Activated CD8-positive, alpha-beta T cell treated with anti-CD3 and anti-CD28 coated beads for 36 hours (primary cell): ENCODE results near the gene LAMA4. TPM values are rescaled to one million over a fixed set of nuclear protein-coding genes. Genes with fewer than 3 reads are reported as not detected.

Source experiments
- ATAC-seq: fragments of 200-7000 bp; cut with Tn5 transposase; one replicate; pipeline ENCODE4 v1.10.0; 2021; ENCODE audit warnings: mild to moderate bottlenecking, moderate library complexity
- CTCF ChIA-PET: fragments of 350-600 bp; sonication (Branson Sonifier 250); formaldehyde crosslinking; loops from one replicate; lab custom pipeline; 2021; ENCODE audit warnings: antibody characterized with exemption; lab: Charles Lee
- POLR2A ChIA-PET: fragments of 350-600 bp; sonication (Branson Sonifier 250); formaldehyde crosslinking; loops from one replicate; lab custom pipeline; 2021; ENCODE audit warnings: antibody characterized with exemption; lab: Charles Lee
- DNase-seq: peaks from one replicate; pipeline ENCODE4 v3.0.0-alpha.2; 2020
- H3K27ac Mint-ChIP-seq: one replicate; pipeline ENCODE4 v1.8.0; 2021; ENCODE audit warnings: mild to moderate bottlenecking, mixed read lengths
- H3K27me3 Mint-ChIP-seq: one replicate; pipeline ENCODE4 v1.8.0; 2021; ENCODE audit warnings: mixed read lengths
- H3K36me3 Mint-ChIP-seq: one replicate; pipeline ENCODE4 v1.8.0; 2021; ENCODE audit warnings: low read depth, mixed read lengths
- H3K4me1 Mint-ChIP-seq: one replicate; pipeline ENCODE4 v1.8.0; 2021; ENCODE audit warnings: low read depth, mixed read lengths
- H3K4me3 Mint-ChIP-seq: one replicate; pipeline ENCODE4 v1.8.0; 2021; ENCODE audit warnings: mild to moderate bottlenecking, moderate library complexity, mixed read lengths
- H3K9me3 Mint-ChIP-seq: one replicate; pipeline ENCODE4 v1.8.0; 2021; ENCODE audit warnings: mixed read lengths
- intact Hi-C: fragments of 100-400 bp; cut with micrococcal nuclease; formaldehyde crosslinking; loops from one replicate; pipeline ENCODE4 v1.10.0; 2022
- total RNA-seq, 2 experiments: library from RNA; stranded (reverse); gene quantifications; one replicate each; pipeline ENCODE4 v1.2.3, GENCODE V29; 2021
- TF ChIP-seq, protein P1 (sequence below): fragments of 200-600 bp; IDR thresholded peaks from one replicate; pipeline ENCODE4 v1.8.0; 2022; ENCODE audit warnings: antibody characterized with exemption, mild to moderate bottlenecking

LAMA4 gene
- total RNA-seq, 2 experiments from 2014 or later, result not detected

GRCh38 chr6:112227411-112227810, 27.0 kb downstream of the LAMA4 start:
- TF ChIP-seq, protein P1, sequence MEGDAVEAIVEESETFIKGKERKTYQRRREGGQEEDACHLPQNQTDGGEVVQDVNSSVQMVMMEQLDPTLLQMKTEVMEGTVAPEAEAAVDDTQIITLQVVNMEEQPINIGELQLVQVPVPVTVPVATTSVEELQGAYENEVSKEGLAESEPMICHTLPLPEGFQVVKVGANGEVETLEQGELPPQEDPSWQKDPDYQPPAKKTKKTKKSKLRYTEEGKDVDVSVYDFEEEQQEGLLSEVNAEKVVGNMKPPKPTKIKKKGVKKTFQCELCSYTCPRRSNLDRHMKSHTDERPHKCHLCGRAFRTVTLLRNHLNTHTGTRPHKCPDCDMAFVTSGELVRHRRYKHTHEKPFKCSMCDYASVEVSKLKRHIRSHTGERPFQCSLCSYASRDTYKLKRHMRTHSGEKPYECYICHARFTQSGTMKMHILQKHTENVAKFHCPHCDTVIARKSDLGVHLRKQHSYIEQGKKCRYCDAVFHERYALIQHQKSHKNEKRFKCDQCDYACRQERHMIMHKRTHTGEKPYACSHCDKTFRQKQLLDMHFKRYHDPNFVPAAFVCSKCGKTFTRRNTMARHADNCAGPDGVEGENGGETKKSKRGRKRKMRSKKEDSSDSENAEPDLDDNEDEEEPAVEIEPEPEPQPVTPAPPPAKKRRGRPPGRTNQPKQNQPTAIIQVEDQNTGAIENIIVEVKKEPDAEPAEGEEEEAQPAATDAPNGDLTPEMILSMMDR, result no peak
- peaks cover 5% of the 10 kb centered on the region for H3K27me3 Mint-ChIP-seq
- CTCF ChIA-PET, result no interaction called here

DNA sequence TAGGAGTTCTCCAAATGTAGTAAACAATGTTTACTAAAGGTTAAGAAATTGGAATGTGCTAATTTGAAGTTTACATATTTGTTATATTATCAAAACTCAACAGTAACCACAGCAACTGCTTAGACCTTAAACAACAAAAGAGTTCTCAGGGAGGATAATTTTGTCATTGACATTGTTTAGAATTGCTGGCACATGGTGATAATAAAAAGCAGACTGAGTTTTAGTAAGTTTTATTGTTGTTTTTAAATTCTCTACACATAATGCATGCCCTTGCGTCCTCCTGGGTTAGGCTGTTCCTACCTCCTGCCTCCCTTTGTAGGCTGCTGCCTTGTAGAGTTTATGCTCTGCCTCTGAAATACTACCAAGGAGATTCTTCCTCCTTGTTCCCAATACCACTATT, 28.7 kb downstream of the LAMA4 start:
- Mint-ChIP-seq H3K27ac (no peak overlapping the region), H3K4me1 (no peaks in the 10 kb centered on the region), H3K27me3 (peaks cover 3% of the 10 kb centered on the region), H3K36me3 (no peaks in the 10 kb centered on the region), H3K4me3 (no peak overlapping the region), H3K9me3 (no peaks in the 10 kb centered on the region)
- CTCF ChIA-PET, result no interaction called here
- no peak for ATAC-seq
- no peak for DNase-seq
- TF ChIP-seq, protein P1, result no peak
- POLR2A ChIA-PET, result no interaction called here
- intact Hi-C loops, result no loop called here

More at GRCh38 chr6:112227411-112227810, 27.0 kb downstream of the LAMA4 start:
- H3K4me3 Mint-ChIP-seq, result no peak overlapping the region
- ATAC-seq (no peak), DNase-seq (no peak)
- no peaks in the 10 kb centered on the region for H3K36me3 Mint-ChIP-seq
- POLR2A ChIA-PET, result no interaction called here
- no peak overlapping the region for H3K27ac Mint-ChIP-seq
- no peaks in the 10 kb centered on the region for H3K4me1 Mint-ChIP-seq
- intact Hi-C loops, result no loop called here
- no peaks in the 10 kb centered on the region for H3K9me3 Mint-ChIP-seq

- no peak overlapping the region for H3K27ac Mint-ChIP-seq
- H3K4me3 Mint-ChIP-seq, result no peak overlapping the region
- ATAC-seq (no peak), DNase-seq (no peak)
- intact Hi-C loops, result no loop called here
- TF ChIP-seq, protein P1, result no peak
- H3K9me3 Mint-ChIP-seq, result no peaks in the 10 kb centered on the region
- H3K36me3 Mint-ChIP-seq, result no peaks in the 10 kb centered on the region
- H3K4me1 Mint-ChIP-seq, result no peaks in the 10 kb centered on the region
- H3K27me3 Mint-ChIP-seq, result peaks cover 3% of the 10 kb centered on the region
- POLR2A ChIA-PET, result no interaction called here
- CTCF ChIA-PET, result no interaction called here
Measured at GRCh38 chr6:112224088-112224487, 30.3 kb downstream of the LAMA4 start.

DNA sequence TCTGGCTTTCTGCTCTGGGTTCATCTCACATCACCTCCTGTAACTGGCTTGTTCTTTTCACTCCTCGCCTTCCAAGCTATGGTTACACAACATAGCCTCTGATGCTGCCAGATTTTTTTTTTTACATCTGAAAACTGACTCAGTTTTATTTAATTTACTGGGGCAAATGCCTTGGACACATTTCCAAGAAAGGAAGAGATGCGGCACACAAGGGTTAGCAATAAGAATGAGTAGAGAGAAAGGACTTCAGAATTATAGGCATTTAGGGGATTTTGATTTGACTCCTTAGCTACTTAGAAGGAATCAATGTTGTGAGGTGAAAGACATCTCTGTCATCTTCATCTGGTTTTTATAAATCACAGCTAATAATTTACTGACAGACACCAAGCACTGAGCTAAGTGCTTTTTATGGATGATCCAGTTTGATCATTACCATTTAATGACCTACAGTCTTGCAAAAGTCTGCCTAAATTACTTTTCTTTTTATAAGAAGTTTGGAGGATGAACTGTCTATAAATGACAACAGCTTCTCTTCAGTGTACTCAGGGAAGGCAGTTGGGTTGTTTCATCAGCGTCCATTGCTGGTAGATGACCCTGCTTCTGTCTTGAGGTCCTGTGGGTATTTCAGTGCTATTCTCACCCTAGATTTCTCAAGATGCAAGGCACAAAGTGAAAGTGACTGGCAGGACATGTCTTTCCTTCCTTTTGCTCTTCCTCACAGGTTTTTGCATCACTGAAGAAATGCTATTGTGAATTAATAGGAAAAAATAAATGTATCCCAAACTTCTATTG, 31.1 kb downstream of the LAMA4 start:
- Mint-ChIP-seq H3K4me1 (no peaks in the 10 kb centered on the region), H3K27me3 (peaks cover 3% of the 10 kb centered on the region), H3K9me3 (no peaks in the 10 kb centered on the region), H3K36me3 (no peaks in the 10 kb centered on the region), H3K27ac (no peak overlapping the region), H3K4me3 (no peak overlapping the region)
- POLR2A ChIA-PET, result no interaction called here
- TF ChIP-seq, protein P1, result no peak
- DNase-seq, result no peak
- intact Hi-C loops, result no loop called here
- CTCF ChIA-PET, result interaction anchor here (1.0 kb wide), 1 partner anchor 9 kb away, joined by 3 read pairs; no protein-coding TSS in a partner anchor
- no peak for ATAC-seq

DNA sequence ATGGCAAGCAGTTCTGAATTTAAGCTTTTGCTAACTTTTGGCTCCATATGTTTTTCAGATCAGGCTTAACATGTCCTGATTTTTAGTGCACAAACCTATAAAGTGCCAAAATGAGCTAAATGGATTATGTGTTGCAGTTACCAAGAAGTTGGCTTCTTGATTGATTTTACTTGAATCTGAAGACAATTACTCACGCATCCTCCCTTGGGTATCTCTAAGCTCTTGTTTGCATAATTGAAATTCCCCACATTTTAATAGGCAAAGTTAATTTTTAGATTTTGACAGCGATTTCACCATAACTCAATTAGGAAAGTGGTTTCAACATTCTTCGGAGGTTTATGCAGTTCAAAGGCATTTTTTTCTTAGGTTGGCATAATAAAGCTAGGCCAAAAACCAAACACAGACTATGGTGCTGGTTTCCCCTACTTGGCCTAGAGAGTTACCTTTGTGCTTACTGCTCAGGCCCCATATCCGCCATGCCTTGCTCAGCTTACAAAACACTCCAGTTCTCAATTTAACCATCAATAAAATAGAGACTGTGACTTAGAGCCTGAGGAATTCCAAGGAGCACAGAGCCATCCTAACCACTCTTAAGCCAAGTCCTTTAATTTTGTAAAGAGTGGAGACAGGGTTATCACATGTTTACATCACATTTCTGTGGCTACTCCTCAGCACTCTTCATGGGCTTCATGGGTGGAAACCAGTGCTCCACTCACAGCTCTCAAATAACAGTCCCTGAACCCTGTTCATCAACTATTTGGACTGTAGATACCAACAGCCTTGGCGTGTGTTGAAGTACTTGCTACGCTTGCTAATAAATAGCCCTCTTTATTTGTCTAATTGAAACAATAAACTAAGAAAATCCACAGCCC, 32.1 kb downstream of the LAMA4 start:
- H3K27ac Mint-ChIP-seq, result no peak overlapping the region
- H3K36me3 Mint-ChIP-seq, result no peaks in the 10 kb centered on the region
- DNase-seq, result no peak
- TF ChIP-seq, protein P1, result no peak
- no peaks in the 10 kb centered on the region for H3K9me3 Mint-ChIP-seq
- H3K4me1 Mint-ChIP-seq, result no peaks in the 10 kb centered on the region
- no peak overlapping the region for H3K4me3 Mint-ChIP-seq
- ChIA-PET CTCF (interaction anchor here (0.8 to 1.2 kb wide), 2 partner anchors 8 to 41 kb away, joined by 3 read pairs; no protein-coding TSS in a partner anchor), POLR2A (no interaction called here)
- ATAC-seq, result no peak
- intact Hi-C loops, result no loop called here
- H3K27me3 Mint-ChIP-seq, result peaks cover 3% of the 10 kb centered on the region
